ENCODE data around the gene PEAK1.
A peak's percentile ranks its signal among the peaks of the same experiment; 100 is the strongest.

The PEAK1 gene

GRCh38 chr15:77454265-77454664 lies 34.4 kb upstream of the PEAK1 start:
- H3K27me3 Mint-ChIP-seq: no peaks in the 10 kb centered on the region
- H3K9me3 Mint-ChIP-seq: no peaks in the 10 kb centered on the region
- H3K36me3 Mint-ChIP-seq (ENCODE audit: insufficient read depth): peaks cover 4% of the 10 kb centered on the region
- H3K4me1 Mint-ChIP-seq (ENCODE audit: low read depth in 2 of 2): peaks cover 13 to 17% of the 10 kb centered on the region in 2 donors
- H3K4me3 Mint-ChIP-seq: no peak overlapping the region
- DNase-seq (no peak), ATAC-seq (replicated peaks) (no peak)
- H3K27ac Mint-ChIP-seq: no peak overlapping the region

- DNase-seq: no peak
Measured at GRCh38 chr15:77446840-77447390, 27.0 kb upstream of the PEAK1 start.

DNA sequence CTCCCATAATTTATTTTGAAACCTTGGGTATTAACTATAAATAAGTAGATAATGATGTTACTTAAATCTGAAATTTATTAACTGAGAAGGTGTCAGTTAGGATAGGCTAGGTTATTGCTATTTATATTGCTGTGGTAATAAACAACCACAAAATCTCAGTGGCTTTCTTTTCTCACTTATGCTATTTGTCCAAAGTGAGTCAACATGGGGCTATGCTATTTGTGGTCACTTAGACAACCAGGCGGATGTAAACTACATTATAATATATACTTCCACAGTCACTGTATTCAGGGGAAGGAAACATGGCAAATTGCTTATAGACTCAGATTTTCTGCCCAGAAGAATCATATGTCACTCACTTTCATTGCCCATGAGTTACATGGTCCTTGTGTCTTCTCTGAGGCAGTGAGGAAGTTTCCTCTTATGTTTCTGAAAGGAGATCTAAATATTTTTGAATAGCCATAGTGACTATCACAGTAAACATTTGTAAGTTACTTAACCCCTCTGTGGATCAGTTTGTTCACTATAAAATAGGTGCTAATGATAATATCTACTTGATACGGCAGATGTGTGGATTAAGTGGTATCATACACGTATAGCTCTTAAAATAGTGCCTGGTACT lies 20.6 kb upstream of the PEAK1 start:
- Mint-ChIP-seq H3K27ac (peak overlapping the region in 1 of 2 donors; percentile 30), H3K4me1 (ENCODE audit: low read depth in 2 of 2) (peaks cover 20 to 28% of the 10 kb centered on the region in 2 donors), H3K4me3 (no peak overlapping the region), H3K36me3 (ENCODE audit: insufficient read depth) (no peaks in the 10 kb centered on the region), H3K27me3 (no peaks in the 10 kb centered on the region), H3K9me3 (no peaks in the 10 kb centered on the region)
- no peak for DNase-seq
- ATAC-seq (replicated peaks): peak; percentile 64

More at GRCh38 chr15:77446840-77447390, 27.0 kb upstream of the PEAK1 start:
- no peaks in the 10 kb centered on the region for H3K9me3 Mint-ChIP-seq
- H3K4me3 Mint-ChIP-seq: no peak overlapping the region
- ATAC-seq (replicated peaks): no peak
- no peaks in the 10 kb centered on the region for H3K36me3 Mint-ChIP-seq (ENCODE audit: insufficient read depth)
- H3K27me3 Mint-ChIP-seq: no peaks in the 10 kb centered on the region
- H3K4me1 Mint-ChIP-seq (ENCODE audit: low read depth in 2 of 2): peaks cover 5 to 9% of the 10 kb centered on the region in 2 donors
- H3K27ac Mint-ChIP-seq: no peak overlapping the region

- no peak overlapping the region for H3K27ac Mint-ChIP-seq
Measured at GRCh38 chr15:77437264-77437663, 17.4 kb upstream of the PEAK1 start.

DNA sequence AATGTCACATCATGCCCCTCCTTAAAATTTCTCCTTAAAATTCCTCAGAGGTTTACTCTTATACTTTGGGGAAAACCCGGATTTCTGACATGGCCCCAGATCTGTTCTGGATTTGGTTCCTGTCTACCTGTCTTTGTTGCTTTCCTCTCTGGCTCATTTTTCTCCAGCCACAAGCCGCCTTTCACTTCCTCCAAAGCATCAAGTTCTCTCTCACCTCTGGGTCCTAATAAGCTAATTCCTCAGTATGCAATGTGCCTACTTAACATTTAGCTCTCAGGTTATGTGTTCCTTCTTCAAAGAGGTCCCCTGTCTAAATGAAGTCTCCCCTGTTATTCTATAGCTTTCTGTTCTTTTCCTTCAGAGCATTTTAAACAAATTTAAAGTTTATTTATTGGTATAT lies 16.9 kb upstream of the PEAK1 start:
- no peak for ATAC-seq (replicated peaks)
- peaks cover 16 to 26% of the 10 kb centered on the region in 2 donors for H3K4me1 Mint-ChIP-seq (ENCODE audit: low read depth in 2 of 2)

More at GRCh38 chr15:77437264-77437663, 17.4 kb upstream of the PEAK1 start:
- ATAC-seq (replicated peaks) (no peak), DNase-seq (no peak)
- H3K36me3 Mint-ChIP-seq (ENCODE audit: insufficient read depth): peaks cover 5% of the 10 kb centered on the region
- peaks cover 16 to 28% of the 10 kb centered on the region in 2 donors for H3K4me1 Mint-ChIP-seq (ENCODE audit: low read depth in 2 of 2)
- no peaks in the 10 kb centered on the region for H3K27me3 Mint-ChIP-seq
- H3K9me3 Mint-ChIP-seq: no peaks in the 10 kb centered on the region
- H3K4me3 Mint-ChIP-seq: no peak overlapping the region

DNA sequence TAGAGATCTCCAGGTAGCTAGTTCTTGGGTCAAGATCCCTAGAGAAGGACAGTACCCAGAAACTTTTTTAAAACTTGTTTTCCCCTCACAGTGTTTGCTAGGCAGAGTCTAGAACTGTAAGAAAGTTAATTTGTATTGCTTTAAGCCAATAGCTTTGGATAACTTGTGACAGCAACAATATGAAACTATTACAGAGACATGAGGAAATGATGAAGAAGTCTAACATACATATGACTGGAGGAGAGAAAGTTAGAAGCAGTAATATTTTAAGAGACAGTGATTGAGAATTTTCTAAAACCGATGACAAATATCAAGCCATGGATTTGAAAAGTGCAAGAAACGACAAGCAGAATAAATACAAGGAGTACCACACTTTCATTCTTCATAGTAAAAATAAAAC lies 10.7 kb upstream of the PEAK1 start:
- peaks cover 19 to 34% of the 10 kb centered on the region in 2 donors for H3K4me1 Mint-ChIP-seq (ENCODE audit: low read depth in 2 of 2)

More for the DNA sequence above, 16.9 kb upstream of the PEAK1 start:
- H3K27ac Mint-ChIP-seq: no peak overlapping the region
- no peaks in the 10 kb centered on the region for H3K27me3 Mint-ChIP-seq
- no peak for DNase-seq
- H3K9me3 Mint-ChIP-seq: no peaks in the 10 kb centered on the region
- peaks cover 7% of the 10 kb centered on the region for H3K36me3 Mint-ChIP-seq (ENCODE audit: insufficient read depth)
- H3K4me3 Mint-ChIP-seq: no peak overlapping the region

GRCh38 chr15:77430213-77430612 lies 10.3 kb upstream of the PEAK1 start:
- Mint-ChIP-seq H3K4me3 (no peak overlapping the region), H3K27me3 (no peaks in the 10 kb centered on the region), H3K36me3 (ENCODE audit: insufficient read depth) (peaks cover 7% of the 10 kb centered on the region), H3K4me1 (ENCODE audit: low read depth in 2 of 2) (peaks cover 18 to 38% of the 10 kb centered on the region in 2 donors), H3K27ac (peak overlapping the region in 1 of 2 donors; percentile 58), H3K9me3 (no peaks in the 10 kb centered on the region)
- DNase-seq: no peak
- ATAC-seq (replicated peaks): no peak

More for the DNA sequence above, 10.7 kb upstream of the PEAK1 start:
- no peak for ATAC-seq (replicated peaks)
- Mint-ChIP-seq H3K9me3 (no peaks in the 10 kb centered on the region), H3K4me3 (no peak overlapping the region), H3K27ac (peak overlapping the region in 1 of 2 donors; percentile 58), H3K27me3 (no peaks in the 10 kb centered on the region), H3K36me3 (ENCODE audit: insufficient read depth) (peaks cover 7% of the 10 kb centered on the region)
- no peak for DNase-seq

GRCh38 chr15:77426871-77427270 lies 7.0 kb upstream of the PEAK1 start:
- DNase-seq: no peak
- Mint-ChIP-seq H3K9me3 (no peaks in the 10 kb centered on the region), H3K27me3 (no peaks in the 10 kb centered on the region), H3K4me1 (ENCODE audit: low read depth in 2 of 2) (peaks cover 31 to 55% of the 10 kb centered on the region in 2 donors), H3K27ac (peak overlapping the region in 1 of 2 donors; percentile 8), H3K36me3 (ENCODE audit: insufficient read depth) (no peaks in the 10 kb centered on the region), H3K4me3 (no peak overlapping the region)
- no peak for ATAC-seq (replicated peaks)

GRCh38 chr15:77426377-77426776 lies 6.5 kb upstream of the PEAK1 start:
- Mint-ChIP-seq H3K9me3 (no peaks in the 10 kb centered on the region), H3K36me3 (ENCODE audit: insufficient read depth) (no peaks in the 10 kb centered on the region), H3K4me1 (ENCODE audit: low read depth in 2 of 2) (peaks cover 31 to 56% of the 10 kb centered on the region in 2 donors), H3K4me3 (no peak overlapping the region), H3K27ac (no peak overlapping the region), H3K27me3 (no peaks in the 10 kb centered on the region)
- DNase-seq (no peak), ATAC-seq (replicated peaks) (no peak)

- Mint-ChIP-seq H3K9me3 (no peaks in the 10 kb centered on the region), H3K4me1 (ENCODE audit: low read depth in 2 of 2) (peaks cover 25 to 55% of the 10 kb centered on the region in 2 donors), H3K27me3 (no peaks in the 10 kb centered on the region), H3K36me3 (ENCODE audit: insufficient read depth) (peaks cover 11% of the 10 kb centered on the region), H3K27ac (no peak overlapping the region), H3K4me3 (no peak overlapping the region)
- ATAC-seq (replicated peaks): no peak
- no peak for DNase-seq
Measured at GRCh38 chr15:77425104-77425503, 5.2 kb upstream of the PEAK1 start.

DNA sequence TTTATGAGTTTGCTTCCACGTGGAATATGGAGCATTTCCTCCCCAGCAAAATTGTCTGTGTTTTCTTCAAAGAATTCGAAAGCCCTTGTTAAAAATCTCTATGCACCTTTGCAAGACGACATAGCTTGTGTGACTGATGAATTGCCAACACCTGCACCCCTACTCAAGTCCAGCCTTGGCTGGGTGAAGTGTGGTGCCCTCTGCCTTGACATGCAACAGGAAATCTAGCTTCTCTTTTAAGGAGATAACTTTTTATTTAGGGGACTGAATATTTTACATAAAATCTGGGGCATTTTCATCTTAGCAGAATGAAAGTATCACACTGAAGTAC lies 1.4 kb upstream of the PEAK1 start:
- H3K9me3 Mint-ChIP-seq: no peaks in the 10 kb centered on the region
- DNase-seq (no peak), ATAC-seq (replicated peaks) (no peak)
- peaks cover 20% of the 10 kb centered on the region for H3K36me3 Mint-ChIP-seq (ENCODE audit: insufficient read depth)
- H3K4me3 Mint-ChIP-seq: peak overlapping the region; percentile 96 to 99
- peak overlapping the region; percentile 97 to 98 for H3K27ac Mint-ChIP-seq
- no peaks in the 10 kb centered on the region for H3K27me3 Mint-ChIP-seq
- peaks cover 27 to 41% of the 10 kb centered on the region in 2 donors for H3K4me1 Mint-ChIP-seq (ENCODE audit: low read depth in 2 of 2)

DNA sequence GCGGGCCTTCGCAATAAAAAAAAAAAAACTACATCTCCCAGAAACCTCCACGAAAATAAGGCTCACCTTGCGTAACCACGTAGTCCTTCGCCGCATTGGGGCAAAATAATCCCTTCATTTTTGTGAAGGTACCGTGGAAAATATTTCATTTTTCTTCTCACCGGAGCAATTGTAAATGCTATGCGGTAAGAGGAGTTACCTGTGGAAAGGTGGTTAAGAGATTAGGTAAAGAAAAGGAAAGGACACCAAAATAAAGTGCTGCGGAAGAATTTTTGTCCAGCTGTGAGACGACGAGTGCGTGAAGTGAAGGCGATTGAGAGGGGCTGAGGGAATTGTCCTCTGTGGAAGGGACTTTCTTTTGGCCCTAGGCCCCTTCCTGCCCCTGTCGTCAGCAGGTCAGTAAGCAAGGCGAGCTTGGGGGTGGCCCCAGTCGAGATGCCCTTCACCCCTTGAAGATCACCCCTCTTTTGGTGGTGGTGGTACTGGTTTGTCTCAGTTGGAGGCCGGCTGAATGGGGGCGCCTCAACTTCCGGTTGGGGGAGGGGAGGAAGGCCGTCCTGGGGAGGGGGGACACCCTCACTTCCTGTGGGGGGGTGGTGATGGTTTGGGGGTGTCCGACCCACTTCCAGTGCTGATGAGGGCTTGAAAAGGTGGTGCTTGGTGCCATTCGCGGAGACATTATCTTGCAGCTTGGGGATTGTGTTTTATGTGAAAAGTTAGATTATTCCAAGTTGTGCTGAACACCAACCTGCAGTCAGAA lies 886 bp upstream of the PEAK1 start, which contains the start of gene HMG20A:
TSS of gene HMG20A (plus strand) at position 279 of the 760 bp plus-strand sequence. CDS start 37,520 bp downstream, outside the sequence.
- DNase-seq (peak; percentile 40 to 50 (median 43)), ATAC-seq (replicated peaks) (peak; percentile 51)
- H3K27ac Mint-ChIP-seq: peak within 1 kb of the TSS; percentile 97 to 98
- peak within 1 kb of the TSS; percentile 96 to 99 for H3K4me3 Mint-ChIP-seq
- H3K27me3 Mint-ChIP-seq: no peaks in the 10 kb centered on the region
- peaks cover 25 to 35% of the 10 kb centered on the region in 2 donors for H3K4me1 Mint-ChIP-seq (ENCODE audit: low read depth in 2 of 2)
- no peaks in the 10 kb centered on the region for H3K9me3 Mint-ChIP-seq
- H3K36me3 Mint-ChIP-seq (ENCODE audit: insufficient read depth): peaks cover 20% of the 10 kb centered on the region

- H3K27ac Mint-ChIP-seq: peak overlapping the region; percentile 97 to 98
- H3K4me1 Mint-ChIP-seq (ENCODE audit: low read depth in 2 of 2): peaks cover 15 to 22% of the 10 kb centered on the region in 2 donors
- H3K36me3 Mint-ChIP-seq (ENCODE audit: insufficient read depth): peaks cover 20% of the 10 kb centered on the region
- peak overlapping the region; percentile 96 to 99 for H3K4me3 Mint-ChIP-seq
- H3K27me3 Mint-ChIP-seq: no peaks in the 10 kb centered on the region
- DNase-seq (peak in 2 of 3 experiments; percentile 5 to 11), ATAC-seq (replicated peaks) (no peak)
- H3K9me3 Mint-ChIP-seq: no peaks in the 10 kb centered on the region
Measured at GRCh38 chr15:77418966-77419835, 703 bp downstream of the PEAK1 start.

All from effector memory CD8-positive, alpha-beta T cell (primary cell).